ENCODE results near the gene XYLT1. TPM values are rescaled to one million over a fixed set of nuclear protein-coding genes. Genes with fewer than 3 reads are reported as not detected.

XYLT1 gene
- polyA plus RNA-seq, 1 donor (not counting 4 experiments of a cell fraction or from before 2014, with no cell fraction given) = 4.4 TPM

DNA sequence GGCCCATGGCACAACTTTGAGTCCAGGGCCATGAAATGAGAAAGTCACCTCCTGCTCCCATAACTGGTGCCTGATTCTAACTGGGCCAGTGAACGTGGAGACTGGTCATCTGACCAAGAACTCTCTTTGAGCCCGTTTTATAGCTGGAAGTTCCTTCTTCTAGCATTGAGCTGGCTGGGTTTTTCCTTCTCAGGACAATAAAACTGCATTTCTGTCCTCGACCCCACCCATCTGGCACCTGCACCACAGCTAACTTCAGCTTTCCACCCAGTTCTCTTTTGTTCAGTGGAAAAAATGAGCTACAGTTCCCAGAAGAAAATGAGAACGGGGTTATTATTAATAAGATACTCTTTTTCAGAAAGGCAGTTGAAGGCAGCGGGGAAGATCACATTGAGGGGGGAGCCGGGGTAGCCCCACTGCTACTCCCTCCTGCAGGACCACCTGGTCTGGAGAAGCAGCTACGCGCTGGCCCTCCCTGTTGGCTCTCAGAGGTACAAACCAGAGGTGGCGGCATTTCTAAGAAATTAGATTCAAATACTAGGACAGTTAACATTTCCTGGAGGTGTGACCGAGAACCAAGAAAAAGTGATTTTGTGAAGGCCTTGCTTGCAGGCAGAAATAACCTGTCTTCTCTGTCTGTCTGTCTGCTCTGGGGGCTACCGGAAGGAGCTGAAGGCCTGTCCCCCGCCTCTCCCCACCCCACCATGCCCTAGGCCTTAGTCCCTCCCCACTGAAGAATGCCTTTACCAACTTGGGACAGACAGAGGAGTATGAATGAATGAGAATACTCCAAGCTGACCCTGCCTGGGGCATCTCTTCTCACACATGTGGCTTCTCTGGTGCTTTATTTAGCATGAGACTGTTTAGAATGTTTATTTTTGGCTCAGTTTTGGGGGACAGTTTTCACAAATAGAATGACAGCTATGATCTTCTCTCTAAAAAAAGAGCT, 123.9 kb downstream of the XYLT1 start:
- Histone ChIP-seq H3K4me1 (ENCODE audit: control insufficient read depth, extremely low read depth, insufficient read depth, low read length) (no peaks in the 10 kb centered on the region), H3K4me3 (ENCODE audit: control insufficient read depth in 2 of 3, extremely low read depth in 1 of 3, insufficient read depth in 2 of 3, low read depth in 1 of 3, low read length in 3 of 3) (no peak overlapping the region)
- dilution Hi-C loops (cut with MboI; ENCODE audit: extremely low pct_ligation_motif_present, low sequenced_read_pairs) = no loop called here

DNA sequence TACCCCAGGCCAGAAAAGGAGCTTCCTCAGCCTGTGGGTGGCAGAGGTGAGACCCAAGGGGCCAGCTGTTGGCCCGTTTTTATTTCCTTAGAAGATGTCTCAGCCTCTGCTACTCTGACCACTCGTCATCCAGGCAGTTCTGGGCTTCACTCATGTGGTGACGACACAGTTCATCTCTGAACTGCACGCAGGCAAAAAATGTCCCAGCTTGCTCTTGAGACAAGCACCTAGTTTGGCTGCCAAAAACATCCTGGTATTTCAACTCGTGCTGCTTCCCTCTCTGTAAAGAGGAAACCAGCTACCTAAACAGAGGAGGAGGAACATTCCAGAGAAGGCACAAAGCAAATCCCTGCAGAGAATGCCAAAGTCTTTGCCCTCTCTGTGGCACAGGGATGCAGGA, 125.7 kb downstream of the XYLT1 start:
- Histone ChIP-seq H3K36me3 (ENCODE audit: control insufficient read depth in 2 of 2, extremely low read depth in 1 of 2, insufficient read depth in 2 of 2, low read length in 2 of 2) (no peaks in the 10 kb centered on the region), H4K20me1 (ENCODE audit: control insufficient read depth, extremely low read depth, insufficient read depth, low read length) (no peaks in the 10 kb centered on the region), H3K4me2 (ENCODE audit: control insufficient read depth, extremely low read depth, insufficient read depth, low read depth, low read length) (no peak overlapping the region), H3K4me3 (ENCODE audit: control insufficient read depth in 2 of 3, extremely low read depth in 1 of 3, insufficient read depth in 2 of 3, low read depth in 1 of 3, low read length in 3 of 3) (no peak overlapping the region), H3K9me3 (ENCODE audit: control insufficient read depth, low read depth, low read length) (no peaks in the 10 kb centered on the region), H3K4me1 (ENCODE audit: control insufficient read depth, extremely low read depth, insufficient read depth, low read length) (peaks cover 3% of the 10 kb centered on the region), H3K9me1 (ENCODE audit: control insufficient read depth, extremely low read depth, insufficient read depth, low read length) (no peaks in the 10 kb centered on the region), H3K79me2 (ENCODE audit: control insufficient read depth, insufficient read depth, low read length) (no peaks in the 10 kb centered on the region), H3K27me3 (ENCODE audit: control insufficient read depth, extremely low read depth, insufficient read depth, low read length) (no peaks in the 10 kb centered on the region), H2AFZ (ENCODE audit: control insufficient read depth, low read length) (no peak overlapping the region), H3K27ac (ENCODE audit: control insufficient read depth, insufficient read depth, low read length) (no peak overlapping the region), H3K9ac (ENCODE audit: control insufficient read depth, extremely low read depth, insufficient read depth, low read length) (no peak overlapping the region)
- dilution Hi-C loops (cut with MboI; ENCODE audit: extremely low pct_ligation_motif_present, low sequenced_read_pairs) = no loop called here
- FAIRE-seq (no peak), DNase-seq (ENCODE audit: low read depth, low spot score) (no peak)
- TF ChIP-seq EZH2 (IDR thresholded peaks at IDR 0.05; ENCODE audit: low read length) = no peak
- TF ChIP-seq, protein P1, sequence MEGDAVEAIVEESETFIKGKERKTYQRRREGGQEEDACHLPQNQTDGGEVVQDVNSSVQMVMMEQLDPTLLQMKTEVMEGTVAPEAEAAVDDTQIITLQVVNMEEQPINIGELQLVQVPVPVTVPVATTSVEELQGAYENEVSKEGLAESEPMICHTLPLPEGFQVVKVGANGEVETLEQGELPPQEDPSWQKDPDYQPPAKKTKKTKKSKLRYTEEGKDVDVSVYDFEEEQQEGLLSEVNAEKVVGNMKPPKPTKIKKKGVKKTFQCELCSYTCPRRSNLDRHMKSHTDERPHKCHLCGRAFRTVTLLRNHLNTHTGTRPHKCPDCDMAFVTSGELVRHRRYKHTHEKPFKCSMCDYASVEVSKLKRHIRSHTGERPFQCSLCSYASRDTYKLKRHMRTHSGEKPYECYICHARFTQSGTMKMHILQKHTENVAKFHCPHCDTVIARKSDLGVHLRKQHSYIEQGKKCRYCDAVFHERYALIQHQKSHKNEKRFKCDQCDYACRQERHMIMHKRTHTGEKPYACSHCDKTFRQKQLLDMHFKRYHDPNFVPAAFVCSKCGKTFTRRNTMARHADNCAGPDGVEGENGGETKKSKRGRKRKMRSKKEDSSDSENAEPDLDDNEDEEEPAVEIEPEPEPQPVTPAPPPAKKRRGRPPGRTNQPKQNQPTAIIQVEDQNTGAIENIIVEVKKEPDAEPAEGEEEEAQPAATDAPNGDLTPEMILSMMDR (optimal IDR thresholded peaks at IDR 0.05 in 1 of 3, IDR thresholded peaks at IDR 0.05 in 1 of 3, conservative IDR thresholded peaks at IDR 0.05 in 1 of 3; ENCODE audit: extremely low read depth in 1 of 3, insufficient read depth in 2 of 3, low read length in 3 of 3) = no peak

More for the DNA sequence above, 123.9 kb downstream of the XYLT1 start:
- Histone ChIP-seq H3K4me2 (ENCODE audit: control insufficient read depth, extremely low read depth, insufficient read depth, low read depth, low read length) (no peak overlapping the region), H3K9me3 (ENCODE audit: control insufficient read depth, low read depth, low read length) (no peaks in the 10 kb centered on the region), H4K20me1 (ENCODE audit: control insufficient read depth, extremely low read depth, insufficient read depth, low read length) (no peaks in the 10 kb centered on the region), H3K79me2 (ENCODE audit: control insufficient read depth, insufficient read depth, low read length) (no peaks in the 10 kb centered on the region), H3K9ac (ENCODE audit: control insufficient read depth, extremely low read depth, insufficient read depth, low read length) (no peak overlapping the region), H3K27ac (ENCODE audit: control insufficient read depth, insufficient read depth, low read length) (no peak overlapping the region), H3K9me1 (ENCODE audit: control insufficient read depth, extremely low read depth, insufficient read depth, low read length) (no peaks in the 10 kb centered on the region), H3K36me3 (ENCODE audit: control insufficient read depth in 2 of 2, extremely low read depth in 1 of 2, insufficient read depth in 2 of 2, low read length in 2 of 2) (no peaks in the 10 kb centered on the region), H3K27me3 (ENCODE audit: control insufficient read depth, extremely low read depth, insufficient read depth, low read length) (no peaks in the 10 kb centered on the region), H2AFZ (ENCODE audit: control insufficient read depth, low read length) (no peak overlapping the region)
- no peak for FAIRE-seq
- DNase-seq (ENCODE audit: low read depth, low spot score) = no peak
- TF ChIP-seq, protein P1 (optimal IDR thresholded peaks at IDR 0.05 in 1 of 3, IDR thresholded peaks at IDR 0.05 in 1 of 3, conservative IDR thresholded peaks at IDR 0.05 in 1 of 3; ENCODE audit: extremely low read depth in 1 of 3, insufficient read depth in 2 of 3, low read length in 3 of 3) = no peak
- TF ChIP-seq EZH2 (IDR thresholded peaks at IDR 0.05; ENCODE audit: low read length) = no peak
